Umbilical cord (tissue), 2 donors: ENCODE data around the gene SMIM11. TPM values are rescaled to one million over a fixed set of nuclear protein-coding genes. Genes with fewer than 3 reads are reported as not detected.
A peak's percentile ranks its signal among the peaks of the same experiment; 100 is the strongest.
"Not testable (repeated sequence)": the region's sequence is repeated elsewhere in the genome, so short reads cannot be mapped to it uniquely, and the experiment has no call there.

ENCODE experiments used
- DNase-seq: peaks from one replicate; pipeline ENCODE4 v3.0.0-alpha.2; 2015; ENCODE audit warnings: low spot score
- total RNA-seq: library from RNA; depleted of rRNA; stranded (reverse); fragments of >200 nt; gene quantifications from one replicate; pipeline ENCODE4 v1.2.3, GENCODE V29; 2014; ENCODE audit warnings: low replicate concordance; ENCODE audit not compliant: insufficient read depth

The SMIM11 gene
- total RNA-seq, 1 donor from 2014 or later: 6.5 TPM

- no peak for DNase-seq
These were observed 20.5 kb upstream of the SMIM11 start for GRCh38 chr21:34354836-34355235.

- DNase-seq: no peak
These were observed 19.7 kb upstream of the SMIM11 start for GRCh38 chr21:34355570-34355969.

GRCh38 chr21:34357889-34358288 lies 17.4 kb upstream of the SMIM11 start:
- DNase-seq: no peak

- DNase-seq: no peak
These were observed 16.4 kb upstream of the SMIM11 start for GRCh38 chr21:34358866-34359265.

- DNase-seq: no peak
These were observed 14.6 kb upstream of the SMIM11 start for GRCh38 chr21:34360488-34361241.

- DNase-seq: no peak
These were observed 13.2 kb upstream of the SMIM11 start for GRCh38 chr21:34362136-34362444.

GRCh38 chr21:34362670-34363069 lies 12.6 kb upstream of the SMIM11 start:
- no peak for DNase-seq

- DNase-seq: no peak
These were observed 11.6 kb upstream of the SMIM11 start, which contains the start of gene KCNE2 for GRCh38 chr21:34363733-34364132. Gene KCNE2, plus strand, starts transcription at chr21:34364006. Its CDS starts 6,473 bp downstream, at chr21:34370479.

GRCh38 chr21:34364921-34365320 lies 10.4 kb upstream of the SMIM11 start:
- DNase-seq: no peak

- peak; percentile 30 for DNase-seq
These were observed 9.5 kb upstream of the SMIM11 start for GRCh38 chr21:34365809-34366208.

- DNase-seq: peak; percentile 86
These were observed 7.9 kb upstream of the SMIM11 start for GRCh38 chr21:34367320-34367935.

- DNase-seq: no peak
These were observed 5.6 kb upstream of the SMIM11 start for GRCh38 chr21:34369741-34370140.

- no peak for DNase-seq
These were observed 3.0 kb upstream of the SMIM11 start for GRCh38 chr21:34372321-34372720.

GRCh38 chr21:34374462-34374861 lies 845 bp upstream of the SMIM11 start:
- not testable (repeated sequence) for DNase-seq

- DNase-seq: not testable (repeated sequence)
These were observed 289 bp downstream of the SMIM11 start for GRCh38 chr21:34375619-34375972.

- not testable (repeated sequence) for DNase-seq
These were observed 7.8 kb downstream of the SMIM11 start for GRCh38 chr21:34383138-34383537.

GRCh38 chr21:34383724-34384415 lies 8.6 kb downstream of the SMIM11 start:
- DNase-seq: not testable (repeated sequence)

- not testable (repeated sequence) for DNase-seq
These were observed 25.2 kb downstream of the SMIM11 start for GRCh38 chr21:34400522-34400921.

- DNase-seq: not testable (repeated sequence)
These were observed 29.4 kb downstream of the SMIM11 start for GRCh38 chr21:34404742-34405141.

GRCh38 chr21:34405686-34406085 lies 30.4 kb downstream of the SMIM11 start:
- not testable (repeated sequence) for DNase-seq

- DNase-seq: not testable (repeated sequence)
These were observed 30.8 kb downstream of the SMIM11 start for GRCh38 chr21:34406102-34406501.

GRCh38 chr21:34406676-34407075 lies 31.4 kb downstream of the SMIM11 start:
- DNase-seq: not testable (repeated sequence)

- not testable (repeated sequence) for DNase-seq
These were observed 32.0 kb downstream of the SMIM11 start for GRCh38 chr21:34407294-34407693.
